OCI-LY1 (cell line): Measurements from ENCODE around the gene HDHD5.

Experiments
- H2AFZ ChIP-seq: fragments of 200-600 bp; sonication (generic), shearing (Covaris generic); 2 replicates; pipeline ENCODE4 v1.6.0; 2014; ENCODE audit warnings: antibody characterized with exemption, mild to moderate bottlenecking, low read length
- H3F3A ChIP-seq: fragments of 200-600 bp; sonication (generic), shearing (Covaris generic); 2 replicates; pipeline ENCODE4 v1.6.0; 2014; ENCODE audit warnings: mild to moderate bottlenecking, antibody characterized with exemption, low read length, moderate library complexity; ENCODE audit not compliant: insufficient read depth
- H3K27ac ChIP-seq: fragments of 200-600 bp; sonication (generic); 2 replicates; pipeline ENCODE4 v1.5.1; 2014; ENCODE audit warnings: low read length, mixed run types, mild to moderate bottlenecking, low read depth; ENCODE audit not compliant: poor library complexity, severe bottlenecking
- H3K27me3 ChIP-seq: fragments of 200-600 bp; sonication (generic); 2 replicates; pipeline ENCODE4 v1.6.0; 2014; ENCODE audit warnings: antibody characterized with exemption, mild to moderate bottlenecking, low read length, moderate library complexity; ENCODE audit not compliant: insufficient read depth
- H3K36me3 ChIP-seq: fragments of 200-600 bp; sonication (generic); 2 replicates; pipeline ENCODE4 v1.6.1; 2014; ENCODE audit warnings: mild to moderate bottlenecking, antibody characterized with exemption, low read length, moderate library complexity, mixed read lengths; ENCODE audit not compliant: insufficient read depth
- H3K4me1 ChIP-seq: fragments of 200-600 bp; sonication (generic); 2 replicates; pipeline ENCODE4 v1.5.1; 2014; ENCODE audit warnings: mild to moderate bottlenecking, low read length, moderate library complexity; ENCODE audit not compliant: insufficient read depth, severe bottlenecking
- H3K4me2 ChIP-seq: fragments of 200-600 bp; sonication (generic), shearing (Covaris generic); 2 replicates; pipeline ENCODE4 v1.6.1; 2014; ENCODE audit warnings: low read length
- H3K4me3 ChIP-seq: fragments of 200-600 bp; sonication (generic); 2 replicates; pipeline ENCODE4 v1.5.1; 2014; ENCODE audit warnings: low read length, low read depth, mild to moderate bottlenecking, mixed read lengths; ENCODE audit not compliant: poor library complexity, severe bottlenecking
- H3K79me2 ChIP-seq: fragments of 200-600 bp; shearing (Covaris generic); 2 replicates; pipeline ENCODE4 v1.6.1; 2016; ENCODE audit warnings: mixed run types, low read length, mixed read lengths; ENCODE audit not compliant: insufficient read depth
- H3K9ac ChIP-seq: fragments of 200-600 bp; sonication (generic), shearing (Covaris generic); 2 replicates; pipeline ENCODE4 v1.6.1; 2014; ENCODE audit warnings: mild to moderate bottlenecking, low read length, mixed read lengths
- H3K9me2 ChIP-seq: fragments of 200-600 bp; sonication (generic), shearing (Covaris generic); 2 replicates; pipeline ENCODE4 v1.6.1; 2014; ENCODE audit warnings: low read depth, mild to moderate bottlenecking, low read length, mixed read lengths
- H3K9me3 ChIP-seq: fragments of 200-600 bp; shearing (Covaris generic); 2 replicates; pipeline ENCODE4 v1.6.1; 2014; ENCODE audit warnings: low read length, mixed read lengths
- H4K20me1 ChIP-seq: fragments of 200-600 bp; sonication (generic), shearing (Covaris generic); 2 replicates; pipeline ENCODE4 v1.6.0; 2016; ENCODE audit warnings: mild to moderate bottlenecking, low read length; ENCODE audit not compliant: insufficient read depth
- EZH2 ChIP-seq: fragments of 200-600 bp; sonication (generic), shearing (Covaris generic); IDR thresholded peaks from 2 replicates; pipeline ENCODE4 v1.8.0; 2017; ENCODE audit warnings: borderline replicate concordance, mixed run types, mild to moderate bottlenecking, antibody characterized with exemption, low read length, moderate library complexity, mixed read lengths
- TF ChIP-seq, protein P1 (sequence below): fragments of 200-600 bp; sonication (generic), shearing (Covaris generic); IDR thresholded peaks from 2 replicates; pipeline ENCODE4 v1.5.1; 2017; ENCODE audit warnings: mild to moderate bottlenecking, antibody characterized with exemption, low read length, moderate library complexity, mixed read lengths

HDHD5 gene

DNA sequence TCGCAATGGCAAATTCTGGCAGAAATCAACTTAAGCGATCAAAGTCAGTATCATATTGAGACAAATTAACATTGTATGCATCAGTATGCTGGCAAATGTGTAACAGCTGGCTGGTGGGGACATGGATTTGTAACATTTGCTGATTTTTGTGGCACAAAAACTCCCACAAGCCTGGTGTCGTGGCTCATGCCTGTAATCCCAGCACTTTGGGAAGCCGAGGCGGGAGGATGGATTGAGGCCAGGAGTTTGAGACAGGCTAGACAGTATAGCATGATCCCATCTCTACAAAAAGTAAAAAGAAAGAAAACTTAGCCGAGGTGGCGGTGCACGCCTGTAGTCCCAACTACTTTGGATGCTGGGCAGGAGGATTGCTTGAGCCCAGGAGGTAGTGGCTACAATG, 17.6 kb upstream of the HDHD5 start:
- Histone ChIP-seq H3K9ac (no peak overlapping the region), H3K4me2 (no peak overlapping the region), H3K4me3 (no peak overlapping the region), H3K4me1 (peaks cover 5% of the 10 kb centered on the region), H4K20me1 (no peaks in the 10 kb centered on the region), H3K9me3 (no peaks in the 10 kb centered on the region), H3K27ac (no peak overlapping the region), H3K79me2 (no peaks in the 10 kb centered on the region), H3K36me3 (no peaks in the 10 kb centered on the region), H2AFZ (no peak overlapping the region), H3K9me2 (no peaks in the 10 kb centered on the region), H3F3A (no peaks in the 10 kb centered on the region), H3K27me3 (0 out of 2 replicates have a peak, but pooled peaks cover 4% of the 10 kb centered on the region)
- TF ChIP-seq, protein P1, sequence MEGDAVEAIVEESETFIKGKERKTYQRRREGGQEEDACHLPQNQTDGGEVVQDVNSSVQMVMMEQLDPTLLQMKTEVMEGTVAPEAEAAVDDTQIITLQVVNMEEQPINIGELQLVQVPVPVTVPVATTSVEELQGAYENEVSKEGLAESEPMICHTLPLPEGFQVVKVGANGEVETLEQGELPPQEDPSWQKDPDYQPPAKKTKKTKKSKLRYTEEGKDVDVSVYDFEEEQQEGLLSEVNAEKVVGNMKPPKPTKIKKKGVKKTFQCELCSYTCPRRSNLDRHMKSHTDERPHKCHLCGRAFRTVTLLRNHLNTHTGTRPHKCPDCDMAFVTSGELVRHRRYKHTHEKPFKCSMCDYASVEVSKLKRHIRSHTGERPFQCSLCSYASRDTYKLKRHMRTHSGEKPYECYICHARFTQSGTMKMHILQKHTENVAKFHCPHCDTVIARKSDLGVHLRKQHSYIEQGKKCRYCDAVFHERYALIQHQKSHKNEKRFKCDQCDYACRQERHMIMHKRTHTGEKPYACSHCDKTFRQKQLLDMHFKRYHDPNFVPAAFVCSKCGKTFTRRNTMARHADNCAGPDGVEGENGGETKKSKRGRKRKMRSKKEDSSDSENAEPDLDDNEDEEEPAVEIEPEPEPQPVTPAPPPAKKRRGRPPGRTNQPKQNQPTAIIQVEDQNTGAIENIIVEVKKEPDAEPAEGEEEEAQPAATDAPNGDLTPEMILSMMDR: no peak
- no peak for TF ChIP-seq EZH2

DNA sequence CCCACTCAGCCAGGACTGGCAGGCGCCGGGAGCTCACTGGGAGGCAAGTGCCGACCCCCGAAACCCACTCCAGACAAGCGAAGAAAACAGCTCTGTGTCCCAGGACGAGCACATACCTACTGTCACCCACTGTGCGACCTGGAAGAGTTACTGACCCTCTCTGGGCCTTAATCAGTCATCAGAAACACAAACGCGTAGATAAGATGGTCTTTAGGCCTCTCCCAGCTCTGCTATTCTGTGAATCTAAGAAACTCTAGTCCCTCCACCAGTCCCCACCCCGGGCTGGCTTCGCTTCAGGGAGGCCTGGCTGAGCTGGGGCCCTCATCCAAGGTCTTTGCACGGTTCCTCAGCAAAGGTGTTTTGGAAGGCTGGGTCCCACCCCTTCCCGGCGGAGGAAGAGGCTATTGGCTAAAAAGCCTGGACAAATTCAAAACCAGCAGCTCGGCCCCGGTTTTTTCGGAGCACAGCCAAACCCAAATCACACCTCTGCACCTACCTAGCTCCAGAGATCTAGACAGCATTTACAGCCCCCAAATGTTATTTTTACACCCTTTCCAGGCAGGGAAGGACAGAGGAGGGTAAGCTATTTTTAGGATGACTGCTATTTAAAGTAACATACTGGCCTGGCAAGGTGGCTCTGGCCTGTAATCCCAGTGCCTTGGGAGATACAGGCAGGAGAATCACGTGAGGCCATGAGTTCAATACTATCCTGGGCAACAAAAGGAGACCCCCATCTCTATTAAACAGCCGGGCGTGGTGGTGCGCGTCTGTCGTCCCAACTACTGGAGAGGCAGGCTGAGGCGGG, 13.2 kb upstream of the HDHD5 start:
- no peaks in the 10 kb centered on the region for H3K9me3 ChIP-seq
- H3K9ac ChIP-seq: peak overlapping the region; percentile 67; the same call in 1 of the 2 replicates
- no peak overlapping the region for H2AFZ ChIP-seq
- H3K4me2 ChIP-seq: peak overlapping the region; percentile 80
- TF ChIP-seq, protein P1: no peak
- no peak for TF ChIP-seq EZH2
- no peaks in the 10 kb centered on the region for H3K79me2 ChIP-seq
- peak overlapping the region; percentile 68 for H3K4me3 ChIP-seq
- no peaks in the 10 kb centered on the region for H3F3A ChIP-seq
- H3K27me3 ChIP-seq: peaks cover 8% of the 10 kb centered on the region; the same call in 1 of the 2 replicates
- no peaks in the 10 kb centered on the region for H3K9me2 ChIP-seq
- H3K4me1 ChIP-seq: peaks cover 8% of the 10 kb centered on the region
- no peaks in the 10 kb centered on the region for H3K36me3 ChIP-seq
- H3K27ac ChIP-seq: no peak overlapping the region
- no peaks in the 10 kb centered on the region for H4K20me1 ChIP-seq

DNA sequence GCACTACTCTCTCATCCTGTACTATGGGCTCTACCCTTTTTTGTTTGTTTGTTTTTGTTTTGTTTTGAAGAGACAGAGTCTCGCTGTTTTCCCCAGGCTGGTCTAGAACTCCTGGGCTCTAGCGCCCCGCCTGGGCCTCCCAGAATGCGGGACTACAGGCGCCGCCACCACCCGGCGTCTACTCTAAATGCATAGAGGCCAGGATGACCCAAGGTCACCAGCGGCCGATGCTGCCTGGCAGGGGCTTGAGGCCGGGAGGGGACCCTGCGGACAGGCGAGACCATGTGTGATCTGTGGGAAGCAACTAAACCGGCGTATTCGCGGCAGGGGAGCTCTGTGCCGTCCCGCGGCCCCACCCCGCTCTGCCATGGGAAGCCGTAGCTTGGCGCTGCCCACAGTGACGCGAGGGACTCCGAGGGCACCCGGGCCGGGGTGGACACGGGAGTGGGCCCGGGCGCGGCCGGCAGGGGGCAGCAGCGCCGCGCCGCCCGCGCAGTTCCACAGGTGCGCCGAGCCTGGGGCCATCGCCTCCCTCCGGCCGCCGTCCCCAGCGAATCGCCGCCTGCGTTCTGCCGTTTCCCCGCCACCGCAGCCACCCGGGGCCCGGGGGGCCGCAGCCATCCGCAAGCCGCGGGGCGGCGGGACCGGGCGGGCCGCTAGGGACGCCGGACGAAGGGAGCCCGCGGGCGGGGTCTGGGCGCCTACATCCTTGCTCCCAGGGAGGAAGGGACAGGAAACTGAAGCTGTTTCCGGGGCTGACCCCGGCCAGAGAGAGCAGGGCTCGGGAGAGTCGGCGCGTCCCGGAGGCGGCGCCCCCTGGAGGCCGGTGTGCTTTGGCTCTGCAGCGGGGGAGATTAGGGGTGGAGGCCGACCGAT, 12.3 kb upstream of the HDHD5 start:
- no peak for TF ChIP-seq EZH2
- TF ChIP-seq, protein P1: peak; percentile 77
- Histone ChIP-seq H3K9ac (peak overlapping the region; percentile 67), H3K27ac (no peak overlapping the region), H3K4me3 (peak overlapping the region; percentile 68), H2AFZ (no peak overlapping the region), H4K20me1 (no peaks in the 10 kb centered on the region), H3K9me2 (no peaks in the 10 kb centered on the region), H3K4me2 (peak overlapping the region; percentile 80), H3K4me1 (peaks cover 8% of the 10 kb centered on the region), H3K9me3 (no peaks in the 10 kb centered on the region), H3F3A (no peaks in the 10 kb centered on the region), H3K79me2 (no peaks in the 10 kb centered on the region), H3K27me3 (peaks cover 8% of the 10 kb centered on the region; the same call in 1 of the 2 replicates), H3K36me3 (no peaks in the 10 kb centered on the region)
